Measurements from ENCODE around the gene CBLN4. TPM values are rescaled to one million over a fixed set of nuclear protein-coding genes. Genes with fewer than 3 reads are reported as not detected.

The CBLN4 gene
- total RNA-seq, 2 experiments from 2014 or later: not detected

DNA sequence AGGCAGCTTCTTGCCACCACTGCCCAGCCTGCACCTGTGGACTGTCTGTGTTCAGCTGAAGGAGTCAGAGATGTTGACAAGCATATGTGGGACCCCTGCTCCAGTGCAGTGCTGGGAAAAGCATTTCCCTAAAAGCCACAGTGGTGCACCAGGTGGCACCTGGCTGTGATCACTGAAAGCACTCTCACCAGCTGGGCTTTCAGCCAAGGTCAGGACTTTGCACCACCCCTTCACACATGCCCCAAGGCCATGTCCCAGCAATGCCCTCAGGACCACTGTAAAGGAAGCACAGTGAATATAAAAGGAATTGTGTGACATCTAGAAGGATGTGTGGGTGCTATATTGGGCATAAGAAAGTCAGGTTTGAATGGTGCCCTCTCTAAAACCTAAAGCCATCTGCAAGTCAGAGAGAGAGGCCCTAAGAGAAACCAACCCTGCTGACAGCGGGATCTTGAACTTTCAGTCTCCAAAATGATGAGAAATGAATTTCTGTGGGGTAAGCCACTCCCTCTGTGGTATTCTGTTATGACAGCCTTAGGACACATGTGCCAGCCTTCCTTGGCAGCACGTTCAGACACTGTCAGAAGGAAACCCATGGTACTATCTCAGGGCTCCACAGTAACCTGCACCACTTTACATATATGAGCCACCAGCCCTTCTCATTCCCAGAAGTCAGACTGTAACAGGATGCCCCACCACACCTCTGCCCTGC is 30.7 kb downstream of the CBLN4 start:
- no peak overlapping the region for H3K4me3 ChIP-seq (ENCODE audit: low read length)
- Mint-ChIP-seq H3K4me1 (ENCODE audit: low read depth) (no peaks in the 10 kb centered on the region), H3K27me3 (no peaks in the 10 kb centered on the region), H3K27ac (no peak overlapping the region), H3K4me3 (no peak overlapping the region), H3K9me3 (peaks cover 4% of the 10 kb centered on the region), H3K36me3 (ENCODE audit: low read depth) (no peaks in the 10 kb centered on the region)
- peaks cover 0 to 9% of the 10 kb centered on the region in 2 experiments for H3K9me3 ChIP-seq (ENCODE audit: control insufficient read depth in 1 of 2, insufficient read depth in 1 of 2, low read length in 2 of 2)
- no peaks in the 10 kb centered on the region for H3K27me3 ChIP-seq (ENCODE audit: control insufficient read depth in 1 of 2, insufficient read depth in 2 of 2, low read length in 2 of 2)
- no peak overlapping the region for H3K27ac ChIP-seq (ENCODE audit: low read depth in 1 of 2, low read length in 2 of 2)
- POLR2A ChIA-PET: no interaction called here
- H3K36me3 ChIP-seq (ENCODE audit: insufficient read depth, low read length): no peaks in the 10 kb centered on the region
- DNase-seq (no peak), ATAC-seq (ENCODE audit: poor library complexity) (no peak)
- H3K4me1 ChIP-seq (ENCODE audit: insufficient read depth, low read length): no peaks in the 10 kb centered on the region
- no peak for TF ChIP-seq CTCF (IDR thresholded peaks at IDR 0.05)
- CTCF ChIA-PET: no interaction called here
- intact Hi-C loops (cut with DNase I, micrococcal nuclease): no loop called here

DNA sequence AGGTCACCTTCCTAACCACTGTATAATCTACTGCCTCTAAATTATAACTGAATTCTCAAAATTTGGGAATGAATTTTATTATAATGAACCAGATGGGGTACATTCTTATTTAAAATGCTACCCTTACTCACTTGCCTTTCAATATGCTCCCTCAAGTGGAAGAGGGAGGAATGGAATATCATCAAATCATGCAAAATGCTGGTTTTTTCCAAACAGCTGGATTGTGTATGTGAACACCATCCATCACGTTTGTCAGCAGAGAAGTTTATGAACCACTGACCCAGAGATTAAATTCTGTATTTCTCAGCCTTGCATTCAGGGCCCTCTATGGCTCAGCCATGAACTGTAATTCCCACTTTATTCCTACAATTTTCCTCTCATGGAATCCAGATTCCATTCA is 40.5 kb downstream of the CBLN4 start:
- Mint-ChIP-seq H3K4me1 (ENCODE audit: low read depth) (no peaks in the 10 kb centered on the region), H3K36me3 (ENCODE audit: low read depth) (no peaks in the 10 kb centered on the region), H3K4me3 (no peak overlapping the region), H3K27me3 (no peaks in the 10 kb centered on the region), H3K9me3 (peaks cover 8% of the 10 kb centered on the region), H3K27ac (no peak overlapping the region)
- Histone ChIP-seq H3K4me3 (ENCODE audit: low read length) (no peak overlapping the region), H3K27me3 (ENCODE audit: control insufficient read depth in 1 of 2, insufficient read depth in 2 of 2, low read length in 2 of 2) (no peaks in the 10 kb centered on the region), H3K9me3 (ENCODE audit: control insufficient read depth in 1 of 2, insufficient read depth in 1 of 2, low read length in 2 of 2) (peaks cover 4 to 5% of the 10 kb centered on the region in 2 experiments), H3K4me1 (ENCODE audit: insufficient read depth, low read length) (no peaks in the 10 kb centered on the region), H3K36me3 (ENCODE audit: insufficient read depth, low read length) (no peaks in the 10 kb centered on the region), H3K27ac (ENCODE audit: low read depth in 1 of 2, low read length in 2 of 2) (no peak overlapping the region)
- POLR2A ChIA-PET: no interaction called here
- intact Hi-C loops (cut with DNase I, micrococcal nuclease): no loop called here
- no peak for TF ChIP-seq CTCF (IDR thresholded peaks at IDR 0.05)
- ATAC-seq (ENCODE audit: poor library complexity) (no peak), DNase-seq (no peak)
- CTCF ChIA-PET: no interaction called here

DNA sequence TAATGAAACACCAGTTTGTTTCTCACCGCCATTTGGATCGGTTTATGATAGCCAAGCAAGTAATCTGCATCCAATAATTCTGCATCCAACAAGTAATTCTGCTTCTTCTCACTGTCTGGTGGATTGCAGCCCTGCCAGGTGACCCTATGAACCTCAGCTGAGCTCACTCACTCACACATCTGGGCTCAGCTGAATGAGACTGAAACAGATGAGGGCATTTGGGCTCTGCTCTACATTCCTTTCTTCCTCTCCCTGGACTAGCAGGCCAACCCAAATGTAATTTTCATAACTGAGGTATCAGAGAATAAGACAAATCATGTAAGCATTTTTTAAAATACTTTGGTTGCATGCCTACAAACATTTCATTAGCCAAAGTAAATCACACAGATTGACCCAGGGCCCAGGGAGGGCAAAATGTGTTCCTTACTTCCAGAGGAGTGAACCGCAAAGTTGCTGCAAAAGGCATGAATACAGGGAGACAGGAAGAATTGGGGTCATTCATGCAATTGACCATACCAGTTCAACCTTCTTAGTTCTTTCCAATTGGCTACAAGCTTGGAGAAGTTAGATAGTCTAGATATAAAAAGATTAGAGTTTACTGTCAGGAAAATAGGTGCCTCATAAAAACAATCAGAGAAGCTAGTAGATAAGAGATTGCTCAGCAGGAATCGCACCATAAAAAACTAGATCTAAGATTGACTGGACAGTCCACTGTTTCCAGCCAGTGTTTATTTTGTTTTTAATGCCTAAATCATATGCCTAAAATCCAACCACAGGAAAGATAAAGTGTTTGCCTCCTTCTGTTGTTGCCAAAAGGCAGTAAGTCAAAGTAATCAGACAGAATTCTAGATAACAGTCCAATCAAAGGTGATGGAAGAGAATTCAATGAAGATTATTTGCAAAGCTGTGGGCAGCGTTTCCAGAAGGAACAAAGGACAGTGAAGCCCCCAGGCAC is 43.7 kb downstream of the CBLN4 start:
- H3K36me3 ChIP-seq (ENCODE audit: insufficient read depth, low read length): no peaks in the 10 kb centered on the region
- POLR2A ChIA-PET: no interaction called here
- peaks cover 0 to 4% of the 10 kb centered on the region in 2 experiments for H3K9me3 ChIP-seq (ENCODE audit: control insufficient read depth in 1 of 2, insufficient read depth in 1 of 2, low read length in 2 of 2)
- Mint-ChIP-seq H3K4me1 (ENCODE audit: low read depth) (no peaks in the 10 kb centered on the region), H3K9me3 (peaks cover 7% of the 10 kb centered on the region), H3K27me3 (no peaks in the 10 kb centered on the region), H3K4me3 (no peak overlapping the region), H3K36me3 (ENCODE audit: low read depth) (no peaks in the 10 kb centered on the region), H3K27ac (no peak overlapping the region)
- DNase-seq (no peak), ATAC-seq (ENCODE audit: poor library complexity) (no peak)
- no peak overlapping the region for H3K4me3 ChIP-seq (ENCODE audit: low read length)
- CTCF ChIA-PET: no interaction called here
- no peak for TF ChIP-seq CTCF (IDR thresholded peaks at IDR 0.05)
- no peaks in the 10 kb centered on the region for H3K4me1 ChIP-seq (ENCODE audit: insufficient read depth, low read length)
- H3K27me3 ChIP-seq (ENCODE audit: control insufficient read depth in 1 of 2, insufficient read depth in 2 of 2, low read length in 2 of 2): no peaks in the 10 kb centered on the region
- intact Hi-C loops (cut with DNase I, micrococcal nuclease): no loop called here
- H3K27ac ChIP-seq (ENCODE audit: low read depth in 1 of 2, low read length in 2 of 2): no peak overlapping the region

All from CD4-positive, alpha-beta T cell (primary cell).